NT2/D1 (cell line): ENCODE data around the gene DHDDS.
"Not testable (repeated sequence)": the region's sequence is repeated elsewhere in the genome, so short reads cannot be mapped to it uniquely, and the experiment has no call there.

Source experiments
- DNase-seq: peaks from one replicate; pipeline ENCODE4 v3.0.0-alpha.2; 2011; ENCODE audit warnings: low read depth, low spot score
- H3K27me3 ChIP-seq: 2 replicates; pipeline ENCODE4 v1.6.0; 2011; ENCODE audit warnings: mild to moderate bottlenecking; ENCODE audit not compliant: insufficient read length, insufficient read depth
- H3K36me3 ChIP-seq: 2 replicates; pipeline ENCODE4 v1.6.1; 2011; ENCODE audit warnings: mild to moderate bottlenecking, low read length, mixed read lengths; ENCODE audit not compliant: insufficient read depth, insufficient read length
- H3K4me1 ChIP-seq: 2 replicates; pipeline ENCODE4 v1.5.1; 2011; ENCODE audit not compliant: insufficient read depth, insufficient read length
- H3K4me3 ChIP-seq: 2 replicates; pipeline ENCODE4 v1.5.1; 2011; ENCODE audit warnings: low read depth; ENCODE audit not compliant: insufficient read length
- H3K9ac ChIP-seq: 2 replicates; pipeline ENCODE4 v1.6.0; 2011; ENCODE audit warnings: low read depth; ENCODE audit not compliant: insufficient read length
- H3K9me3 ChIP-seq: 2 replicates; pipeline ENCODE4 v1.5.1; 2011; ENCODE audit warnings: mild to moderate bottlenecking, low read length; ENCODE audit not compliant: insufficient read depth
- SUZ12 ChIP-seq: IDR thresholded peaks from 2 replicates; pipeline ENCODE4 v1.6.1; 2011; ENCODE audit not compliant: insufficient read length, insufficient read depth; ENCODE audit errors: extremely low read depth
- YY1 ChIP-seq: IDR thresholded peaks from 2 replicates; pipeline ENCODE4 v1.6.1; 2011; ENCODE audit not compliant: insufficient read length, insufficient read depth
- ZNF274 ChIP-seq: IDR thresholded peaks from 2 replicates; pipeline ENCODE4 v1.6.1; 2011; ENCODE audit warnings: mild to moderate bottlenecking, low read depth, low read length

The DHDDS gene

GRCh38 chr1:26493938-26494337 is 61.8 kb downstream of the DHDDS start:
- DNase-seq: no peak
- Histone ChIP-seq H3K4me1 (peaks cover 6% of the 10 kb centered on the region), H3K4me3 (no peak overlapping the region), H3K9ac (no peak overlapping the region), H3K9me3 (no peaks in the 10 kb centered on the region), H3K36me3 (no peaks in the 10 kb centered on the region), H3K27me3 (no peaks in the 10 kb centered on the region)
- no peak for TF ChIP-seq YY1
- TF ChIP-seq SUZ12: no peak
- no peak for TF ChIP-seq ZNF274

GRCh38 chr1:26496861-26497260 is 64.7 kb downstream of the DHDDS start:
- TF ChIP-seq SUZ12 (no peak), ZNF274 (no peak), YY1 (no peak)
- H3K9ac ChIP-seq: no peak overlapping the region
- H3K4me1 ChIP-seq: no peaks in the 10 kb centered on the region
- no peak for DNase-seq
- no peaks in the 10 kb centered on the region for H3K9me3 ChIP-seq
- H3K4me3 ChIP-seq: no peak overlapping the region
- H3K27me3 ChIP-seq: no peaks in the 10 kb centered on the region
- H3K36me3 ChIP-seq: no peaks in the 10 kb centered on the region

- Histone ChIP-seq H3K4me1 (no peaks in the 10 kb centered on the region), H3K9me3 (no peaks in the 10 kb centered on the region), H3K4me3 (no peak overlapping the region), H3K27me3 (no peaks in the 10 kb centered on the region), H3K36me3 (no peaks in the 10 kb centered on the region), H3K9ac (no peak overlapping the region)
- TF ChIP-seq SUZ12 (no peak), YY1 (no peak), ZNF274 (no peak)
- DNase-seq: no peak
These were observed 66.8 kb downstream of the DHDDS start for GRCh38 chr1:26498894-26499293.

- peak; percentile 76 for DNase-seq
- Histone ChIP-seq H3K4me3 (peak overlapping the region; percentile 79), H3K9ac (peak overlapping the region; percentile 97), H3K9me3 (no peaks in the 10 kb centered on the region), H3K4me1 (no peaks in the 10 kb centered on the region), H3K36me3 (no peaks in the 10 kb centered on the region), H3K27me3 (no peaks in the 10 kb centered on the region)
- TF ChIP-seq SUZ12 (no peak), YY1 (no peak), ZNF274 (no peak)
These were observed 68.5 kb downstream of the DHDDS start for GRCh38 chr1:26500488-26501175.

GRCh38 chr1:26510711-26511110 is 78.6 kb downstream of the DHDDS start:
- not testable (repeated sequence) for H3K9me3 ChIP-seq

GRCh38 chr1:26515836-26516235 is 83.7 kb downstream of the DHDDS start:
- H3K4me1 ChIP-seq, H3K27me3 ChIP-seq, DNase-seq, H3K36me3 ChIP-seq, H3K4me3 ChIP-seq, H3K9ac ChIP-seq, H3K9me3 ChIP-seq: not testable (repeated sequence)

More at GRCh38 chr1:26510711-26511110, 78.6 kb downstream of the DHDDS start:
- not testable (repeated sequence) for H3K9ac ChIP-seq, H3K4me3 ChIP-seq, DNase-seq, H3K4me1 ChIP-seq, H3K27me3 ChIP-seq, H3K36me3 ChIP-seq

GRCh38 chr1:26516987-26517765 is 85.1 kb downstream of the DHDDS start:
- Histone ChIP-seq H3K4me3 (no peak overlapping the region), H3K9me3 (no peaks in the 10 kb centered on the region), H3K36me3 (no peaks in the 10 kb centered on the region), H3K4me1 (peaks cover 12% of the 10 kb centered on the region), H3K9ac (peak overlapping the region; percentile 33), H3K27me3 (no peaks in the 10 kb centered on the region)
- TF ChIP-seq SUZ12 (no peak), ZNF274 (no peak), YY1 (no peak)
- no peak for DNase-seq

- Histone ChIP-seq H3K27me3 (no peaks in the 10 kb centered on the region), H3K4me1 (peaks cover 12% of the 10 kb centered on the region), H3K36me3 (no peaks in the 10 kb centered on the region), H3K9me3 (no peaks in the 10 kb centered on the region), H3K4me3 (no peak overlapping the region), H3K9ac (no peak overlapping the region)
- TF ChIP-seq ZNF274: no peak
- TF ChIP-seq SUZ12: no peak
- no peak for TF ChIP-seq YY1
- no peak for DNase-seq
These were observed 85.6 kb downstream of the DHDDS start for GRCh38 chr1:26517766-26518049.
